ENCODE results near the gene PUDP.

DNA sequence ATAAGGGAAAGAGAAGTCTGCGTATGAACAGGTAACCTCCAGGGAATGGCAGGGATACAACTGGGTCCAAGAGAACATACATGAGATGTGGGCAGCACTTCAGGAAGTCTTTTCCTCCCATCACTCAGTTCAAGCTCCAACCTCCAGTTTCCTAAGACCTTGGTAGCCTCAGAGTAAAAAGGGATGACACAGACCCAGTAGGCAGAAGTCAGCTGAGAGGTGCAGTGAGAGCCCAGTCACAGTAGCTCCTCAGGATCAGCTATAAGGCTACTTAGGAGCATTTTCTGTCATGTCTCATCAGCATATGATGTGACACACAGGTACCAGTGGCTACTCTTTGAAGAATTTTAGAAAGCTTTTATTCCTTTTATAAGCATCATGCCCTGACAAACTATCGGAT is 13.0 kb downstream of the PUDP start:
- TF ChIP-seq POLR2A (IDR thresholded peaks at IDR 0.05; ENCODE audit: low read depth, low read length), result no peak
- TF ChIP-seq POLR2AphosphoS5 (IDR thresholded peaks at IDR 0.05; ENCODE audit: low read depth, low read length), result no peak
- no peak for TF ChIP-seq TAF1 (IDR thresholded peaks at IDR 0.05; ENCODE audit: borderline replicate concordance, low read depth, low read length)

Measured in GM12892 (cell line).